Measurements from ENCODE around the gene INTS11. TPM values are rescaled to one million over a fixed set of nuclear protein-coding genes. Genes with fewer than 3 reads are reported as not detected.
A peak's percentile ranks its signal among the peaks of the same experiment; 100 is the strongest.

INTS11 gene
- total and polyA plus RNA-seq, 2 of the 13 experiments (the other 11 are each of a cell fraction or from before 2014, with no cell fraction given) = 52.8 to 94.8 TPM

DNA sequence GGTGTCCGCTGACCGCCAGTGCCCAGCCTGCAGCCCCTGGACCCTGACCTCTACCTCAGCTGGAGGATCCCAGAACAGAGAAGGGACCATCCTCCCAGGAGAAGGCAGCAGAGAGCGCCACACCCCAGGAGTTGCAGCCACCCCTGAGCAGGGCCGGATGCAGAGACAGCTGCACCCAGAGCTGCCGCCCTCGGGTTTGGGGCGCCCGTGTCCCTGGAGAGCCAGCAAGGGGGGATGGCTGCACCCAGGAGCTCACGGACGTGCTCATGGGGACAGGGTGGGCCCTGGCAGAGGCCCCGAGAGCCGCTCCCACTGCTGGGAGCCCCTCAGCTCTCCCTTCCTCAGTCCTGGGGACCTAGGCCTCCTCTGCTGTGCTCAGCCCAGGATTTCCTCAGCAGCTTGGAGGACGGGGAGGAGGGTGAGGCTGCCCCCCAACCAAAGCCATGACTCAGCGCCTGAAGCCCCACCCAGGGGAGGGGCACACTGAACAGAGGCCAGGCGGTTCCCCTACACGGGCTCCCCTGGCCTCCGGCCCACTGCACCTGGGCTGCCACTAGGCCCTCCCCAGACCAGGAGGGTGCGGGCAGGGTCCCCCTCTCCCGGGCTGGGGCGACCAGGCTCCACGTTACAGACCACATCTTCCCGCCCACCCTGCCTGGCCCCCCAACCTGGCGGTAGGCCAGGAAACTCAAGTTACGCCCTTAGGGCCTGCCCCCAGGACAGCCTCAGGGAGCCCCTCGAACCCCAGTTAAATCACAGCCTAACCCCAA lies 19.0 kb downstream of the INTS11 start (continued):
- TF ChIP-seq ZBTB38 (CRISPR knock-in tag; IDR thresholded peaks at IDR 0.05) = 0 out of 2 replicates have a peak, but pooled peaks have one; percentile 16
- TF ChIP-seq CCAR2 (optimal IDR thresholded peaks at IDR 0.05; ENCODE audit: low read depth, low read length) = no peak
- TF ChIP-seq ZNF232 (CRISPR knock-in tag; IDR thresholded peaks at IDR 0.05; ENCODE audit: borderline replicate concordance) = peak; percentile 16; the same call in 1 of the 2 replicates
- 0 out of 2 replicates have a peak, but pooled peaks have one; percentile 14 for TF ChIP-seq DMAP1 (CRISPR knock-in tag; IDR thresholded peaks at IDR 0.05)
- TF ChIP-seq ZSCAN25 (CRISPR knock-in tag; IDR thresholded peaks at IDR 0.05) = peak; percentile 14; the same call in 1 of the 2 replicates
- TF ChIP-seq, protein P1, sequence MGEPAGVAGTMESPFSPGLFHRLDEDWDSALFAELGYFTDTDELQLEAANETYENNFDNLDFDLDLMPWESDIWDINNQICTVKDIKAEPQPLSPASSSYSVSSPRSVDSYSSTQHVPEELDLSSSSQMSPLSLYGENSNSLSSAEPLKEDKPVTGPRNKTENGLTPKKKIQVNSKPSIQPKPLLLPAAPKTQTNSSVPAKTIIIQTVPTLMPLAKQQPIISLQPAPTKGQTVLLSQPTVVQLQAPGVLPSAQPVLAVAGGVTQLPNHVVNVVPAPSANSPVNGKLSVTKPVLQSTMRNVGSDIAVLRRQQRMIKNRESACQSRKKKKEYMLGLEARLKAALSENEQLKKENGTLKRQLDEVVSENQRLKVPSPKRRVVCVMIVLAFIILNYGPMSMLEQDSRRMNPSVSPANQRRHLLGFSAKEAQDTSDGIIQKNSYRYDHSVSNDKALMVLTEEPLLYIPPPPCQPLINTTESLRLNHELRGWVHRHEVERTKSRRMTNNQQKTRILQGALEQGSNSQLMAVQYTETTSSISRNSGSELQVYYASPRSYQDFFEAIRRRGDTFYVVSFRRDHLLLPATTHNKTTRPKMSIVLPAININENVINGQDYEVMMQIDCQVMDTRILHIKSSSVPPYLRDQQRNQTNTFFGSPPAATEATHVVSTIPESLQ (CRISPR knock-in tag; conservative IDR thresholded peaks at IDR 0.05) = no peak
- TF ChIP-seq ZNF546 (CRISPR knock-in tag; conservative IDR thresholded peaks at IDR 0.05) = peak; percentile 81; the same call in 1 of the 2 replicates
- TF ChIP-seq, protein P2, sequence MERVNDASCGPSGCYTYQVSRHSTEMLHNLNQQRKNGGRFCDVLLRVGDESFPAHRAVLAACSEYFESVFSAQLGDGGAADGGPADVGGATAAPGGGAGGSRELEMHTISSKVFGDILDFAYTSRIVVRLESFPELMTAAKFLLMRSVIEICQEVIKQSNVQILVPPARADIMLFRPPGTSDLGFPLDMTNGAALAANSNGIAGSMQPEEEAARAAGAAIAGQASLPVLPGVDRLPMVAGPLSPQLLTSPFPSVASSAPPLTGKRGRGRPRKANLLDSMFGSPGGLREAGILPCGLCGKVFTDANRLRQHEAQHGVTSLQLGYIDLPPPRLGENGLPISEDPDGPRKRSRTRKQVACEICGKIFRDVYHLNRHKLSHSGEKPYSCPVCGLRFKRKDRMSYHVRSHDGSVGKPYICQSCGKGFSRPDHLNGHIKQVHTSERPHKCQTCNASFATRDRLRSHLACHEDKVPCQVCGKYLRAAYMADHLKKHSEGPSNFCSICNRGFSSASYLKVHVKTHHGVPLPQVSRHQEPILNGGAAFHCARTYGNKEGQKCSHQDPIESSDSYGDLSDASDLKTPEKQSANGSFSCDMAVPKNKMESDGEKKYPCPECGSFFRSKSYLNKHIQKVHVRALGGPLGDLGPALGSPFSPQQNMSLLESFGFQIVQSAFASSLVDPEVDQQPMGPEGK (CRISPR knock-in tag; IDR thresholded peaks at IDR 0.05) = peak; percentile 98
- 0 out of 2 replicates have a peak, but pooled peaks have one; percentile 2 for TF ChIP-seq FOXC1 (CRISPR knock-in tag; IDR thresholded peaks at IDR 0.05; ENCODE audit: borderline replicate concordance)
- TF ChIP-seq, protein P3, sequence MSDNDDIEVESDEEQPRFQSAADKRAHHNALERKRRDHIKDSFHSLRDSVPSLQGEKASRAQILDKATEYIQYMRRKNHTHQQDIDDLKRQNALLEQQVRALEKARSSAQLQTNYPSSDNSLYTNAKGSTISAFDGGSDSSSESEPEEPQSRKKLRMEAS (IDR thresholded peaks at IDR 0.05) = no peak
- TF ChIP-seq KMT2B (CRISPR knock-in tag; IDR thresholded peaks at IDR 0.05) = no peak
- TF ChIP-seq NAIF1 (CRISPR knock-in tag; IDR thresholded peaks at IDR 0.05; ENCODE audit: borderline replicate concordance) = no peak
- TF ChIP-seq NR2C2 (CRISPR knock-in tag; IDR thresholded peaks at IDR 0.05; ENCODE audit: borderline replicate concordance) = peak; percentile 55; the same call in 1 of the 2 replicates
- TF ChIP-seq, protein P4, sequence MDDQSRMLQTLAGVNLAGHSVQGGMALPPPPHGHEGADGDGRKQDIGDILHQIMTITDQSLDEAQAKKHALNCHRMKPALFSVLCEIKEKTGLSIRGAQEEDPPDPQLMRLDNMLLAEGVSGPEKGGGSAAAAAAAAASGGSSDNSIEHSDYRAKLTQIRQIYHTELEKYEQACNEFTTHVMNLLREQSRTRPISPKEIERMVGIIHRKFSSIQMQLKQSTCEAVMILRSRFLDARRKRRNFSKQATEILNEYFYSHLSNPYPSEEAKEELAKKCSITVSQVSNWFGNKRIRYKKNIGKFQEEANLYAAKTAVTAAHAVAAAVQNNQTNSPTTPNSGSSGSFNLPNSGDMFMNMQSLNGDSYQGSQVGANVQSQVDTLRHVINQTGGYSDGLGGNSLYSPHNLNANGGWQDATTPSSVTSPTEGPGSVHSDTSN (CRISPR knock-in tag; IDR thresholded peaks at IDR 0.05; ENCODE audit: borderline replicate concordance) = no peak
- TF ChIP-seq REXO4 (CRISPR knock-in tag; IDR thresholded peaks at IDR 0.05; ENCODE audit: borderline replicate concordance) = no peak
- no peak for TF ChIP-seq ZNF414 (CRISPR knock-in tag; IDR thresholded peaks at IDR 0.05)
- TF ChIP-seq ZSCAN30 (CRISPR knock-in tag; IDR thresholded peaks at IDR 0.05) = no peak
- TF ChIP-seq MAFG (CRISPR knock-in tag; IDR thresholded peaks at IDR 0.05) = peak; percentile 56; the same call in 1 of the 2 replicates
- peak in 1 of 2 experiments; percentile 20; a peak in 1 of 4 replicates for TF ChIP-seq EP300 (IDR thresholded peaks at IDR 0.05; ENCODE audit: low read depth in 2 of 2, low read length in 2 of 2)
- TF ChIP-seq EP300 (CRISPR knock-in tag; IDR thresholded peaks at IDR 0.05; ENCODE audit: borderline replicate concordance) = no peak
- TF ChIP-seq ZNF441 (CRISPR knock-in tag; IDR thresholded peaks at IDR 0.05; ENCODE audit: borderline replicate concordance) = no peak
- no peak for TF ChIP-seq RNF2 (conservative IDR thresholded peaks at IDR 0.05; ENCODE audit: low read depth)
- TF ChIP-seq, protein P5, sequence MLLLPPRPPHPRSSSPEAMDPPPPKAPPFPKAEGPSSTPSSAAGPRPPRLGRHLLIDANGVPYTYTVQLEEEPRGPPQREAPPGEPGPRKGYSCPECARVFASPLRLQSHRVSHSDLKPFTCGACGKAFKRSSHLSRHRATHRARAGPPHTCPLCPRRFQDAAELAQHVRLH (CRISPR knock-in tag; IDR thresholded peaks at IDR 0.05; ENCODE audit: borderline replicate concordance, low read depth) = no peak
- peak; percentile 77; the same call in 1 of the 2 replicates for TF ChIP-seq NFE2 (CRISPR knock-in tag; IDR thresholded peaks at IDR 0.05)
